Measurements from ENCODE around the gene FRY.

- no peak for TF ChIP-seq CTCF (conservative IDR thresholded peaks at IDR 0.05; ENCODE audit: low read depth, low read length)
- no peak for TF ChIP-seq EZH2phosphoT487 (IDR thresholded peaks at IDR 0.05; ENCODE audit: borderline replicate concordance, low read length)
Measured at GRCh38 chr13:32134241-32135055, 102.9 kb downstream of the FRY start.

All from PC-3 (cell line).